IPS-NIHi11 (cell line): ENCODE results near the gene NAB1.
"Not testable (repeated sequence)": the region's sequence is repeated elsewhere in the genome, so short reads cannot be mapped to it uniquely, and the experiment has no call there.

Experiments
- DNase-seq: peaks from one replicate; pipeline ENCODE4 v3.0.0; 2012; ENCODE audit warnings: mixed read lengths, low spot score

The NAB1 gene

GRCh38 chr2:190649035-190649797 lies at the start of gene NAB1:
TSS of gene NAB1 (plus strand) at chr2:190649083. CDS start at chr2:190659177, 10,094 bp downstream.
- DNase-seq: no peak

- no peak for DNase-seq
These were observed 49.2 kb upstream of the NAB1 start for GRCh38 chr2:190599546-190600220.

GRCh38 chr2:190600293-190601103 lies 48.4 kb upstream of the NAB1 start:
- no peak for DNase-seq

- no peak for DNase-seq
These were observed 45.5 kb upstream of the NAB1 start for GRCh38 chr2:190603374-190603773.

- no peak for DNase-seq
These were observed 41.8 kb upstream of the NAB1 start for GRCh38 chr2:190607014-190607597.

- DNase-seq: no peak
These were observed 41.1 kb upstream of the NAB1 start for GRCh38 chr2:190607657-190608357.

- DNase-seq: not testable (repeated sequence)
These were observed 40.0 kb upstream of the NAB1 start for GRCh38 chr2:190608863-190609262.

- DNase-seq: not testable (repeated sequence)
These were observed 39.5 kb upstream of the NAB1 start for GRCh38 chr2:190609397-190609796.

- DNase-seq: not testable (repeated sequence)
These were observed 38.4 kb upstream of the NAB1 start for GRCh38 chr2:190610528-190610927.

- peak; percentile 64 for DNase-seq
These were observed 33.2 kb upstream of the NAB1 start for GRCh38 chr2:190615555-190616200.

GRCh38 chr2:190618030-190618429 lies 30.9 kb upstream of the NAB1 start:
- peak; percentile 35 for DNase-seq

- DNase-seq: no peak
These were observed 23.2 kb upstream of the NAB1 start for GRCh38 chr2:190625691-190626090.

- no peak for DNase-seq
These were observed 22.2 kb upstream of the NAB1 start for GRCh38 chr2:190626641-190627210.

- peak; percentile 52 for DNase-seq
These were observed 21.2 kb upstream of the NAB1 start for GRCh38 chr2:190627448-190628412.

- DNase-seq: no peak
These were observed 20.1 kb upstream of the NAB1 start for GRCh38 chr2:190628591-190629319.

GRCh38 chr2:190634381-190634780 lies 14.5 kb upstream of the NAB1 start:
- DNase-seq: no peak

GRCh38 chr2:190635781-190636180 lies 13.1 kb upstream of the NAB1 start:
- DNase-seq: no peak

GRCh38 chr2:190636361-190636760 lies 12.5 kb upstream of the NAB1 start:
- DNase-seq: no peak

GRCh38 chr2:190637281-190637734 lies 11.6 kb upstream of the NAB1 start:
- DNase-seq: no peak
